LNCaP clone FGC (cell line): ENCODE measurements around the gene DOCK4.
A peak's percentile ranks its signal among the peaks of the same experiment; 100 is the strongest.

Experiments
- DNase-seq: peaks from one replicate; pipeline ENCODE4 v3.0.0-alpha.2; 2011; ENCODE audit warnings: low read depth
- H3K4me3 ChIP-seq: 2 replicates; pipeline ENCODE4 v1.5.1; 2011; ENCODE audit warnings: mild to moderate bottlenecking, low read depth, low read length, control low read depth
- TF ChIP-seq, protein P1 (sequence below): IDR thresholded peaks from 2 replicates; pipeline ENCODE4 v1.5.1; 2012; ENCODE audit warnings: mild to moderate bottlenecking; ENCODE audit not compliant: control insufficient read depth, insufficient read depth; ENCODE audit errors: extremely low read depth

The DOCK4 gene

DNA sequence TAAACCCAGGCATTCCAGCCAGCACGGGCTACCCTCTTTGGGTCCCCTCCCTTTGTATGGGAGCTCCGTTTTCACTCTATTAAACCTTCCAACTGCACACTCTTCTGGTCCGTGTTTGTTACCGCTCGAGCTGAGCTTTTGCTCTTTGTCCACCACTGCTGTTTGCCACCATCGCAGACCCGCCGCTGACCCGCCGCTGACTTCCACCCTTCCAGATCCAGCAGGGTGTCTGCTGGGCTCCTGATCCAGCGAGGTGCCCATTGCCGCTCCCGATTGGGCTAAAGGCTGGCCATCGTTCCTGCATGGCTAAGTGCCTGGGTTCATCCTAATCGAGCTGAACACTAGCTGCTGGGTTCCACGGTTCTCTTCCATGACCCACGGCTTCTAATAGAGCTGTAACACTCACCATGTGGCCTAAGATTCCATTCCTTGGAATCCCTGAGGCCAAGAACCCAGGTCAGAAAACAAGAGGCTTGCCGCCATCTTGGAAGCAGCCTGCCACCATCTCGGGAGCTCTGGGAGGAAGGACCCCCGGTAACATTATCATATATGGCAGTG, 14.8 kb upstream of the DOCK4 start:
- TF ChIP-seq, protein P1, sequence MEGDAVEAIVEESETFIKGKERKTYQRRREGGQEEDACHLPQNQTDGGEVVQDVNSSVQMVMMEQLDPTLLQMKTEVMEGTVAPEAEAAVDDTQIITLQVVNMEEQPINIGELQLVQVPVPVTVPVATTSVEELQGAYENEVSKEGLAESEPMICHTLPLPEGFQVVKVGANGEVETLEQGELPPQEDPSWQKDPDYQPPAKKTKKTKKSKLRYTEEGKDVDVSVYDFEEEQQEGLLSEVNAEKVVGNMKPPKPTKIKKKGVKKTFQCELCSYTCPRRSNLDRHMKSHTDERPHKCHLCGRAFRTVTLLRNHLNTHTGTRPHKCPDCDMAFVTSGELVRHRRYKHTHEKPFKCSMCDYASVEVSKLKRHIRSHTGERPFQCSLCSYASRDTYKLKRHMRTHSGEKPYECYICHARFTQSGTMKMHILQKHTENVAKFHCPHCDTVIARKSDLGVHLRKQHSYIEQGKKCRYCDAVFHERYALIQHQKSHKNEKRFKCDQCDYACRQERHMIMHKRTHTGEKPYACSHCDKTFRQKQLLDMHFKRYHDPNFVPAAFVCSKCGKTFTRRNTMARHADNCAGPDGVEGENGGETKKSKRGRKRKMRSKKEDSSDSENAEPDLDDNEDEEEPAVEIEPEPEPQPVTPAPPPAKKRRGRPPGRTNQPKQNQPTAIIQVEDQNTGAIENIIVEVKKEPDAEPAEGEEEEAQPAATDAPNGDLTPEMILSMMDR = no peak
- no peak overlapping the region for H3K4me3 ChIP-seq
- DNase-seq = no peak

DNA sequence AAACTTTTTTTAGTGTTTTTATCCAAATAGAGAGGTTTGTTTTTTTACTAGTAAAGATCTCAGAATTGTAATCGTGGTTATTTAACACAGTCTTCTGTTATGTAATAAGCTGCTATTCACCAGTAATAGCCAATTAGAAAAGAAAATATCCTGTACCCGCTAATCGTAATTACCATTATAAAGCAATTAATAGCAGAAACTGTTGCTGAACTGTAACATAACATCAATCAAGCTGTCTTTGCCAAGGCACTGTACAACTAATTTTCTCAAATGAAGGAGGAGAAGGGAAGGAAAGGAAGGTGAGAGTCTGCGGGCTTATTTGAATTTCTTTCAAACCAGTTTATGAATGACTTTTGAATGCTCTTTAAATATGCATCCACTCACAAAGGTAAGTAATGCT, 9.6 kb upstream of the DOCK4 start:
- no peak for DNase-seq
- TF ChIP-seq, protein P1 = no peak
- no peak overlapping the region for H3K4me3 ChIP-seq

DNA sequence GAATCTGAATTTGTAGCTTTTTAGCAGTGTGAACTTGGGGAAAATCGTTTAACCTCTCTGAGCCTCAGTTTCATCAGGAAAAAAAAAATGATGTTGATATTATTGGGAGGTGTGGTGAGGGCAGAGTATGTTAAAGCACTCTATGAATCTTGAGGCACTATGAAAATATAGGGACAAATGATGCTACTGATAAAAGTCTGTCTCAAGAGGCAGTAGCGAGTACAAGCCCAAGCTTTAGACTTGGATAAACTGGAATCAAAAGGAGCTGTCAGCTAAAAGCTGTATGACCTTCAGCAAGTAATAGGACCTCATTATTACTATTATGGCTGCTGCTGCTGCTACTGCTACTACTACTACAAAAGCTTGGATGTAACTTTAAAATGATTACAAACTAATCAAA, 8.7 kb upstream of the DOCK4 start:
- no peak overlapping the region for H3K4me3 ChIP-seq
- no peak for DNase-seq
- TF ChIP-seq, protein P1 = peak; percentile 22; the same call in 1 of the 2 replicates

DNA sequence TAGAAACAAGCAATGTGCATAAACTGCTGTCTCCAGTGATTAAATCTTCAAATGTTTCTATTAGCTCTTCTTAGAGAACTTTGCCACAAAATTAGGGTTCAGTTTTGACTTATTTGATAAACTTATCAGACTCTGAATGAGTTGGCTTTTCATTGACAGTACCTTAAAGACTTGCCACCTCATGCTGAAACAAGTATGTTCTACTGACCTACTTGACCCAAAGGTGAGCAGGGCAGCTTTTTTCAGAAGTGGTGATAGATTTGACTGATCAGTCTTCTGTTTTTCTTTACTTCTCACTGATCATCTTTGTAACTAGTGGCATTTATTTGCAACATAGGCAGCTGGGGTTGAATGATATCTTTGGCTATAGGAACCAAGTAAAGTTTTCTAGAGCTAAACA, 8.1 kb upstream of the DOCK4 start:
- H3K4me3 ChIP-seq = no peak overlapping the region
- DNase-seq = no peak
- TF ChIP-seq, protein P1 = no peak

DNA sequence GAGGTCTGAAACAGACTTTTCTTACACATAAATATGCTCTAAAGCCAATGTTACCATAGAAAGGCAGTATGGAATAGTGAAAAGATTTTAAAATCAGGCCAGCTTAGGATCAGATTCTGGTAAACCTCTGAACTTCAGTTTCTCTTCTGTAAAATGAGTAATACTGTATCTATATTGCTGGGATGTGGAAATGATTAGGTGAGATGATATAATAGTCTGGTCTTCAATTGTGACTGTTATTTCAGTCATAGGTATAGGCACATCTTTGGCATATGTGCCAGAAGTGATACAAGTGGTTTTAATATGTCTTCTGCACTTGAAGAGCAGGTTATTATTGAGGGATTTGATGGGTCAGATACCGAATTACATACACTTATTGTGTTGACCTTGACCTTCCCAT, 7.5 kb upstream of the DOCK4 start:
- DNase-seq = no peak
- TF ChIP-seq, protein P1 = no peak
- no peak overlapping the region for H3K4me3 ChIP-seq

DNA sequence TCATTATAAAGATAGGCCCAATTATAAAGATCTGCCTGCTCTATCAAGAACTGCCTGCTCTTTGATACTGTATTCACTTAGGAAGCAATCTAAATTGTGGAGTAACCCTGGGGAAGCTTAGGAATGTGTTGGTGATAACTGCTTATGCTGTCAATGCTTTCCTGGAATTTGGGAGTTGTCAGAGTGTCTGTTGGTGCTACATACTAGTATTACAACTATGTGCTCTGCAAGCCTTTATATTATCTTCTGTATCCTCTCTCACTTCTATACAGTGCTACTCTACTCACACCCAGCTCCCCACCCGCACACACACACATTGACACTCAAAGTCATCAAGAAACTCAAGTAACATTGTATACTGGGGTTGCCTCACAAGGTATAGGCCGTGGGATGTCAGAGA, 6.4 kb upstream of the DOCK4 start:
- no peak for DNase-seq
- no peak overlapping the region for H3K4me3 ChIP-seq
- TF ChIP-seq, protein P1 = no peak

DNA sequence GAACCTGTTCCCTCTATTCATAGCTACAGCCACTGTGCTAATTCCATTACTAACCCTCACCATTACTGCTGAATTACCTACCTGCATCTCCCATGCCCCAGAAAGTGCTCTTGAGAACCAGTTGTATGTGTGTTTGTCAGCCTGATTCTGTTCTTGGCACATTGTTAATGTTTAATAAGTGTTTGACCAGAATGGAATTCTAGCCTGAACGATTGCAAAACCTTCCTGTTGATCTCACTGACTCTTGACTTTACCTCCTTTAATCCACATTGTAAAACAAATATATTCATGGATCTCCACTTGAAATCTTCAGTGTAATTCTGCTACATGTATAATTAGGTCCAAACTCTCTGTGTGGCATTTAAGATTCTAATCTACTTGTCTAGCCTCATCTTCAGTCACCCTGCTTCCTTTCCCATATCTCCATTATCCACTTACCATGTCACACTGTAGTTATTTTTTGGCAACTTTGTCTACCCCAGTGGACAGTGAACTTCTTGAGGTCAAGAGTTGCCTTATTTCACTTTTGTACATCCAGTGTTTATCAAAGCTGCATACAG, 5.2 kb upstream of the DOCK4 start:
- peak; percentile 61 for DNase-seq
- H3K4me3 ChIP-seq = no peak overlapping the region
- TF ChIP-seq, protein P1 = no peak
